HG03139 (cell line): ENCODE measurements around the gene ZNF577.
"Not testable (repeated sequence)": the region's sequence is repeated elsewhere in the genome, so short reads cannot be mapped to it uniquely, and the experiment has no call there.

Experiments used
- ATAC-seq: cut with Tn5 transposase; IDR thresholded peaks from one replicate; pipeline ENCODE4 v1.9.1; 2021; ENCODE audit not compliant: unreplicated experiment

Gene ZNF577

GRCh38 chr19:51887522-51888498, at the start of gene ZNF577:
Gene ZNF577 (minus strand): TSS chr19:51887951. CDS start chr19:51880382, 7,569 bp downstream.
- ATAC-seq, result no peak

- no peak for ATAC-seq
These were observed 44.2 kb upstream of the ZNF577 start for GRCh38 chr19:51931921-51932320.

- no peak for ATAC-seq
These were observed 40.1 kb upstream of the ZNF577 start for GRCh38 chr19:51927859-51928258.

DNA sequence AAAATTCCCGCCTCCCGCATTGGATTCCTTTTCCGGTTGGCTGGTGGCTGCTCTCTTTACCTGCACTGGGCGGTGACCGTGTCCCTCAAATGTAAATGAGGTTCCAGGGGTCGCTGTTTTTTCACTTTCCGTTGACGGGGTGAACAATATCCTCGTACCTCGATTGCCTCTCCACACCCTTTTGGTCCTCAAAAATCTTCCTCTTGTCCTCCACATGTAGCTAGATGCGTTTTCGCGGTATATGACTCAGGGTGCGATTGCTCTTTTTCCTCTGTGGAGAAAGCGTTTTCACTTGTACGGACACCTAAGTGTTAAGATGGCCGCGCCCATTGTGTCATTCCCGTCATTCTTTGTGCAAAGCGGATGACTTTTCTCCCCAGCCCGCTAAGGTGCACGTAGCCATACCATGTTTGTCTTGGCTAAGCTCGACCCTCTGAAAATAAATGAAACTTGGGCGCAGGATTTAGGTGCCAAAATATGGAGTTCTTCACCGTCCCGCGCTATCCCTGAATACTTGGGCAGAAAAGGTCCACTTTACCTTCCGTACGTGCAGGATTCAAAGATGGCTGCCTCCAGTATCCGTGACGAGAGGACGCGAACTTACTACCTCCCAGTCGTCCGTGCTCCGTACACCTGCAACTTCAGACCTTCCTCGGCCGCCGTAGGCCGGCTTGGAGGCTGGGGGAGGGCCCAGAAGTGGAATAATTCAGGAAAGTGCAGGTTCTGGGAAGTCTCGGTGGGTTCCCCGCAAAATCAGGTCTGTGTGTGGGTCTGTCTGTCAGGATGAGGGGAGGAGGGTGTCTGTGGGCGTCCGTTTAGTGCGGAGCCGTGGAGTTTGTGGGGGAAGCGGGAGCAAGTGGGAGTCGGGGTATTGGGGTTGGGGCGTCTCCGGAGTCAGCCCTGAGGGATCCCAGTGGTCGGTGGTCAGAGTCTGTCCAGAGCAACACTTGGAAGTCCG, 39.3 kb upstream of the ZNF577 start, which contains the start of gene ZNF613:
TSS of gene ZNF613 (plus strand) at position 689 of the 958 bp plus-strand sequence. CDS start 8,749 bp downstream, outside the sequence.
- ATAC-seq, result peak; percentile 71

DNA sequence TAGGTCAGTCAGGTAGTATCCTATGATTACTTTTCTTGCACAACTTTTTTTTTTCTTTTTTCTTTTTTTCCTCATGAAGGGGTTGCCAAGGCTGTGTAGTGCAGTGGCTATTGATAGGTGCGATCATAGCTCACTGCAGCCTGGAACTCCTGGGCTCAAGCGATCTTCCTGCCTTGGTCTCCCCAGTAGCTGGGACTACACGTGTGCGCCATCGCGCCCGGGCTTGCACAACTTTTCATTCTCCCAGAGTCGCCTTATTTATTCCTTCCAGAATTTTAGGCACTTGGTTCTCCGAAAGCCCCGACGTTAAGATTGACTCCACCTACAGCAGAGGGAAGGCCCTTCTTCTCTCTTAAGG, 38.7 kb upstream of the ZNF577 start:
- no peak for ATAC-seq

- ATAC-seq, result no peak
These were observed 34.2 kb upstream of the ZNF577 start for GRCh38 chr19:51921949-51922348.

GRCh38 chr19:51919606-51920005, 31.9 kb upstream of the ZNF577 start:
- ATAC-seq, result no peak

GRCh38 chr19:51916167-51916566, 28.4 kb upstream of the ZNF577 start:
- no peak for ATAC-seq

DNA sequence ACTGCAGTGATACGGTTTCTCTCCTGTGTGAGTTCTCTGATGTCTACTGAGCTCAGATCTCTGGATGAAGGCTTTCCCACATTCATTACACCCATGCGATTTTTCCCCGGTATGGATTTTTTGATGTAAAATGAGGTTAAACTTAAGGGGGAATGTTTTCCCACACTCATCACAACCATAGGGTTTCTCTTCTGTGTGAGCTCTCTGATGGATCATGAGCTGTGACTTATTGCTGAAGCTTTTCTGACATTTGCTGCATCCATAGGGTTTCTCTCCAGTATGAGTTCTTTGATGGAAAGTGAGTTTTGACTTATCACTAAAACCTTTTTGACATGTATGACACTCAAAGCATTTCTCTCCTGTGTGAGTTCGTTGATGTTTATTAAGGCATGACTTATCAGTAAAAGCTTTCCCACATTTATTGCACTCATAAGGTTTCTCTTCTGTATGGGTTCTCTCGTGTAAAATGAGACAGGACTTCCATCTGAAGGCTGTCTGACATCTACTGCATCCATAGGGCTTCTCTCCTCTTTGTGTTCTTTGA, 27.6 kb upstream of the ZNF577 start:
- no peak for ATAC-seq

GRCh38 chr19:51907981-51908380, 20.2 kb upstream of the ZNF577 start:
- not testable (repeated sequence) for ATAC-seq

GRCh38 chr19:51906108-51906507, 18.4 kb upstream of the ZNF577 start:
- ATAC-seq, result not testable (repeated sequence)

GRCh38 chr19:51905639-51906038, 17.9 kb upstream of the ZNF577 start:
- ATAC-seq, result not testable (repeated sequence)

DNA sequence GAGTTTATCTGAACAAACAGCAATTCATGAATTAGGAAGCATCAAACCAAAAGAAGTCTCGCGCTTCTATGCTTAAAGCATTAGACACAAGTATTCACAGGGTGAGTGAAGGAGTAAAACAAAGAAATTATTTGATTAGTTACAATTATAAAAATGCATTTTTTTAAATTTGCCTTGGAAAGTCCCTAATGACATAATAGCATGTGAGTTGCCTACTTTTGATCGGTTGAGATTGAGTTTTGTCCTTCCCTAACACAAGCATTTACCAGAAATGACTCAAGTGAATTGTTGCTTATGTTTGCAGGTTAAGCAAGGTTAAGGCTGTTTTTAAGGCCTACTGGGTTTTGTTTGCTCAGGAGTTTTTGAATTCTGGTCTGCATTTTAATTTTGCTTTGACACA, 17.5 kb upstream of the ZNF577 start:
- ATAC-seq, result no peak

DNA sequence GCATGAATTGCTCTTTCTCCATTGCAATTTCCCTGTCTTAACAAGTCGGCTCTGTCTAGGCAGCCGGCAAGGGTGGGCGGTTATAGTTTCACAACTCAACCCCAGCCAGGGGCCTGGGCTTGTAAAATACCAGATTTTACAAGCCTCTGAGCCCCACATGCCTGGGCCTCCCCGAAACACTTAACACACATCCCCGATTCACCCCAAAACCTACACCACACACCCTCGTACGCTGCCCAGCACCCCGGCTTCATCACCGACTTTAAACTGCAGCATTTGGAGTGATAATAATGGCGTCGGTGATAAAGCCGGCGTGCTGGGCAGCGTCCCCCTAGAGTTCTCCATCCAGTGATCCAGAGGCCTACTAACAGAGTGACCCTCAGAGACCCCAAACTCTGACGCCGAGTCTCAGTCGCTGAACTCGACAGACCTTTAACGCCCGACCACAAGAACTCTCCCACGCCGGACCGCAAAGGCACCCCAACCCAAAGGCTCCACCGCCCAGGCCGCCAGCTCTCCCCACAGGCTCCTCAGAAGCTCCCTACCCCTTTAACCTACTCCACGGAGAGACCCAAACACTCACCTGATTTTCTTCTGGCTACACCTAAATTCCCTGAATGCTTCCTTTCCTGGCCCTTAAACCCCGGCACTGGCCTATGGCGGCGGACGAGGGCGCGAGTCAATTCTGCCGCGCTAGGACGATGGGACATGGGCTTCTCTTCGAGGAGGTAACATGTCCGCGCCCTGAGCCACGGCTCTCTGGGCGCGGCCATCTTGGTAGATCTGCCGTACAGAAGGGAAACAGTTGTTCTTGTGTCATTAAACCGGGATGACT, 16.8 kb upstream of the ZNF577 start, which contains the start of gene ZNF649:
TSS of gene ZNF649 (minus strand) at position 687 of the 835 bp plus-strand sequence. CDS start 4,910 bp downstream, outside the sequence.
- ATAC-seq, result no peak

DNA sequence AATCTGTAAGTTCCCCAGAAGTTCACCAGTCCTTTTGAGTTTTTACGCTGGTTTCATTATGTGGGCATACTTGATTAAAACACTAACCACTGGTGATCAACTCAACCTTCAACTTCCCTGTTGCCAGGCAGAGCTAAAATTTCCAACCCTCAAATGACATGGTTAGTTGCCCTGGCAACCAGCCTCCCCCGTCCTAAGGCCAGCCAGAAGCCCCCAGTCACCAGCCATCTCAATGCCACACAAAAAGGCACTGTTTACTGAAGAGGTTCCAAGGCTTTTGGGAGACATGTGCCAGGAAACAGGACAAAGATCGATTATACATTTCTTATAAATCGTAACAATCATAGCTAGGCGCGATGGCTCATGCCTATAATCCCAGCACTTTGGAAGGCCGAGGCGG, 15.4 kb upstream of the ZNF577 start:
- no peak for ATAC-seq

- ATAC-seq, result no peak
These were observed 14.1 kb upstream of the ZNF577 start for GRCh38 chr19:51901860-51902259.

GRCh38 chr19:51891193-51891747, 3.5 kb upstream of the ZNF577 start:
- no peak for ATAC-seq

GRCh38 chr19:51889934-51890333, 2.2 kb upstream of the ZNF577 start:
- no peak for ATAC-seq

GRCh38 chr19:51884713-51885112, 3.0 kb downstream of the ZNF577 start:
- ATAC-seq, result no peak

DNA sequence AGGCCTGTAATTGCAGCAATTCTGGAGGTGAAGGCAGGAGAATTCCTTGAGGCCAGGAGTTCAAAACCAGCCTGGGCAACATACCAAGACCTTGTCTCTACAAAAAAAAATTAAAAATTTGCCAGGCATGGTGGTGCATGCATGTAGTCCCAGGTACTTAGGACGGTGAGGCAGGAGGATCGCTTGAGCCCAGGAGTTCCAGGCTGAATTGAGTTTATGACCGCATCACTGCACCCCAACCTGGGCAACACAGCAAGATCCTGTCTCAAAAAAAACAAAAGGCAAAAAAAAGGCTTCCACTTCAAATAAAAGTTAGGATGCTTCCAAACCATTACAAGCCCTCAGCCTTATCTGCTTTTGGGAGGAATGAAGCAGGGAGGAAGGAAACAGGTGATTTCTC, 5.2 kb downstream of the ZNF577 start:
- no peak for ATAC-seq
